HepG2 (cell line): ENCODE measurements around the gene HLF. TPM values are rescaled to one million over a fixed set of nuclear protein-coding genes. Genes with fewer than 3 reads are reported as not detected.
A peak's percentile ranks its signal among the peaks of the same experiment; 100 is the strongest.

Experiments used
- ATF5 ChIP-seq: sonication (generic); formaldehyde crosslinking; IDR thresholded peaks from 2 replicates; pipeline ENCODE4 v1.4.0; 2020; ENCODE audit warnings: mild to moderate bottlenecking, low read depth, missing genetic modification reagents
- CAMTA2 ChIP-seq: sonication (generic); formaldehyde crosslinking; IDR thresholded peaks from 2 replicates; pipeline ENCODE4 v1.4.0; 2020; ENCODE audit warnings: mild to moderate bottlenecking, missing genetic modification reagents, borderline replicate concordance
- CENPBD1 ChIP-seq: sonication (generic); formaldehyde crosslinking; IDR thresholded peaks from 2 replicates; pipeline ENCODE4 v1.8.0; 2022; ENCODE audit warnings: missing genetic modification reagents, low read depth, mild to moderate bottlenecking, borderline replicate concordance
- CHD2 ChIP-seq: IDR thresholded peaks from 2 replicates; pipeline ENCODE4 v1.6.1; 2011; ENCODE audit warnings: low read depth, low read length, improper control_type of control experiment
- HDAC2 ChIP-seq: sonication (generic); formaldehyde crosslinking; IDR thresholded peaks from 2 replicates; pipeline ENCODE4 v1.4.0; 2020; ENCODE audit warnings: missing genetic modification reagents
- HMG20A ChIP-seq: IDR thresholded peaks from 2 replicates; pipeline ENCODE4 v1.6.1; 2016; ENCODE audit warnings: borderline replicate concordance
- KAT2B ChIP-seq: fragments of 150-350 bp; IDR thresholded peaks from 2 replicates; pipeline ENCODE4 v1.6.1; 2014; ENCODE audit warnings: low read depth, low read length, borderline replicate concordance
- MBNL3 ChIP-seq: fragments of 250-450 bp; sonication (Bioruptor Pico); conservative IDR thresholded peaks from 2 replicates; pipeline ENCODE4 v1.8.0; 2022; ENCODE audit warnings: mild to moderate bottlenecking, inconsistent platforms
- MTA1 ChIP-seq: sonication (generic); formaldehyde crosslinking; IDR thresholded peaks from 2 replicates; pipeline ENCODE4 v1.4.0; 2020; ENCODE audit warnings: missing genetic modification reagents, mild to moderate bottlenecking, borderline replicate concordance
- ONECUT2 ChIP-seq: sonication (generic); formaldehyde crosslinking; IDR thresholded peaks from 2 replicates; pipeline ENCODE4 v1.4.0; 2020; ENCODE audit warnings: missing genetic modification reagents
- PAX8 ChIP-seq: sonication (generic); formaldehyde crosslinking; IDR thresholded peaks from 2 replicates; pipeline ENCODE4 v1.8.0; 2022; ENCODE audit warnings: mild to moderate bottlenecking, missing genetic modification reagents, borderline replicate concordance
- RBFOX2 ChIP-seq: fragments of 200-400 bp; formaldehyde crosslinking; IDR thresholded peaks from 2 replicates; pipeline ENCODE4 v1.6.1; 2017; ENCODE audit warnings: low read depth, mild to moderate bottlenecking, low read length
- SALL1 ChIP-seq: sonication (generic); formaldehyde crosslinking; IDR thresholded peaks from 2 replicates; pipeline ENCODE4 v1.8.0; 2022; ENCODE audit warnings: mild to moderate bottlenecking, missing genetic modification reagents
- SOX13 ChIP-seq, 3 experiments: fragments of 450-650 bp in 1 of 3; sonication (generic) in 1 of 3; formaldehyde crosslinking in 1 of 3; IDR thresholded peaks in 2 of 3; conservative IDR thresholded peaks in 1 of 3; 2 replicates each; pipeline versions ENCODE4 v1.5.0 to v1.6.1; 2016 to 2020; ENCODE audit warnings: antibody characterized with exemption in 1 of 3, mild to moderate bottlenecking in 1 of 3, missing compliant biosample characterization in 1 of 3, missing genetic modification reagents in 1 of 3, moderate library complexity in 1 of 3
- TCF12 ChIP-seq, 2 experiments: fragments of 450-650 bp in 1 of 2; sonication (generic) in 1 of 2; formaldehyde crosslinking in 1 of 2; IDR thresholded peaks; 2 replicates each; pipeline versions ENCODE4 v1.6.1 to v1.8.0; 2017 to 2022; ENCODE audit warnings: antibody characterized with exemption in 1 of 2, mild to moderate bottlenecking in 1 of 2, missing genetic modification reagents in 1 of 2, moderate library complexity in 1 of 2
- ZKSCAN1 ChIP-seq: fragments of 150-350 bp; IDR thresholded peaks from 2 replicates; pipeline ENCODE4 v1.6.1; 2014; ENCODE audit warnings: low read length
- ZNF121 ChIP-seq: sonication (generic); formaldehyde crosslinking; IDR thresholded peaks from 2 replicates; pipeline ENCODE4 v1.5.0; 2020; ENCODE audit warnings: mild to moderate bottlenecking, missing genetic modification reagents
- ZNF468 ChIP-seq: sonication (generic); formaldehyde crosslinking; IDR thresholded peaks from 2 replicates; pipeline ENCODE4 v1.8.0; 2022; ENCODE audit warnings: mild to moderate bottlenecking, moderate library complexity, missing genetic modification reagents
- ZNF501 ChIP-seq: sonication (generic); formaldehyde crosslinking; IDR thresholded peaks from 2 replicates; pipeline ENCODE4 v1.5.1; 2020; ENCODE audit warnings: mild to moderate bottlenecking, moderate library complexity, missing genetic modification reagents
- ZNF557 ChIP-seq: sonication (generic); formaldehyde crosslinking; IDR thresholded peaks from 2 replicates; pipeline ENCODE4 v1.4.0; 2020; ENCODE audit warnings: missing genetic modification reagents
- ZNF792 ChIP-seq: IDR thresholded peaks from 2 replicates; pipeline ENCODE4 v1.6.1; 2016
- polyA plus RNA-seq, 8 experiments: library from polyadenylated mRNA; depleted of rRNA in 3 of 8; stranded (reverse) in 7 of 8; unstranded in 1 of 8; fragments of >200 nt; fragmentation: Illumina TruSeq in 4 of 8; extraction: Trizol in 4 of 8; gene quantifications; 2 replicates each; pipeline versions ENCODE4 v1.2.1 to v1.2.3, GENCODE V29; 2011 to 2016; ENCODE audit warnings: low read depth in 4 of 8, missing spikeins in 1 of 8, mixed read lengths in 1 of 8; ENCODE audit not compliant: insufficient read depth in 1 of 8
- total RNA-seq, 5 experiments: library from RNA; depleted of rRNA; stranded (reverse); fragments of >200 nt; fragmentation: Illumina TruSeq; extraction: Trizol; gene quantifications; 2 replicates each; pipeline ENCODE4 v1.2.3, GENCODE V29; 2016; ENCODE audit warnings: low read depth in 1 of 5
- TF ChIP-seq, protein P1 (sequence below): sonication (generic); formaldehyde crosslinking; IDR thresholded peaks from 2 replicates; pipeline ENCODE4 v1.8.1; 2023; ENCODE audit warnings: mild to moderate bottlenecking, missing genetic modification reagents

HLF gene
- total and polyA plus RNA-seq, 2 of the 13 experiments (the other 11 are each of a cell fraction or from before 2014, with no cell fraction given) = 202 to 346 TPM

- no peak; the same call in 1 of the 2 replicates for TF ChIP-seq ONECUT2 (CRISPR knock-in tag)
- TF ChIP-seq HDAC2 (CRISPR knock-in tag) = no peak
- no peak for TF ChIP-seq ZNF121 (CRISPR knock-in tag)
- peak; percentile 21; the same call in 1 of the 2 replicates for TF ChIP-seq ZNF501 (CRISPR knock-in tag)
- peak; percentile 63; the same call in 1 of the 2 replicates for TF ChIP-seq SALL1 (CRISPR knock-in tag)
- no peak for TF ChIP-seq ZNF557 (CRISPR knock-in tag)
- no peak for TF ChIP-seq KAT2B
- TF ChIP-seq ZNF468 (CRISPR knock-in tag) = no peak
- TF ChIP-seq RBFOX2 = peak; percentile 42
- TF ChIP-seq CENPBD1 = no peak
- no peak for TF ChIP-seq SOX13 (IDR thresholded peaks at IDR 0.05)
- TF ChIP-seq SOX13 (CRISPR knock-in tag; conservative IDR thresholded peaks at IDR 0.05 in 1 of 2, IDR thresholded peaks at IDR 0.05 in 1 of 2) = no peak; a peak in 1 of 4 replicates
- TF ChIP-seq MBNL3 (CRISPR knock-in tag) = no peak
- TF ChIP-seq ZNF792 = no peak
- TF ChIP-seq HMG20A (CRISPR knock-in tag) = no peak
- TF ChIP-seq, protein P1, sequence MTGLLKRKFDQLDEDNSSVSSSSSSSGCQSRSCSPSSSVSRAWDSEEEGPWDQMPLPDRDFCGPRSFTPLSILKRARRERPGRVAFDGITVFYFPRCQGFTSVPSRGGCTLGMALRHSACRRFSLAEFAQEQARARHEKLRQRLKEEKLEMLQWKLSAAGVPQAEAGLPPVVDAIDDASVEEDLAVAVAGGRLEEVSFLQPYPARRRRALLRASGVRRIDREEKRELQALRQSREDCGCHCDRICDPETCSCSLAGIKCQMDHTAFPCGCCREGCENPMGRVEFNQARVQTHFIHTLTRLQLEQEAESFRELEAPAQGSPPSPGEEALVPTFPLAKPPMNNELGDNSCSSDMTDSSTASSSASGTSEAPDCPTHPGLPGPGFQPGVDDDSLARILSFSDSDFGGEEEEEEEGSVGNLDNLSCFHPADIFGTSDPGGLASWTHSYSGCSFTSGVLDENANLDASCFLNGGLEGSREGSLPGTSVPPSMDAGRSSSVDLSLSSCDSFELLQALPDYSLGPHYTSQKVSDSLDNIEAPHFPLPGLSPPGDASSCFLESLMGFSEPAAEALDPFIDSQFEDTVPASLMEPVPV (CRISPR knock-in tag) = no peak
- TF ChIP-seq ATF5 (CRISPR knock-in tag) = no peak
- TF ChIP-seq CAMTA2 (CRISPR knock-in tag) = no peak
- TF ChIP-seq PAX8 (CRISPR knock-in tag) = no peak
- no peak for TF ChIP-seq ZKSCAN1
- TF ChIP-seq CHD2 = no peak
- no peak for TF ChIP-seq TCF12 (IDR thresholded peaks at IDR 0.05)
- TF ChIP-seq TCF12 (CRISPR knock-in tag; IDR thresholded peaks at IDR 0.05) = no peak
- TF ChIP-seq MTA1 = no peak
Measured at GRCh38 chr17:55267777-55268648, 3.3 kb downstream of the HLF start (continued).
